Epithelial cell of proximal tubule (primary cell): ENCODE results near the gene FHOD3. TPM values are rescaled to one million over a fixed set of nuclear protein-coding genes. Genes with fewer than 3 reads are reported as not detected.

ENCODE experiments used
- DNase-seq: peaks from one replicate; pipeline ENCODE4 v3.0.0-alpha.2; 2011; ENCODE audit warnings: low read depth
- H3K4me3 ChIP-seq: 2 replicates; pipeline ENCODE4 v1.5.1; 2011; ENCODE audit warnings: low read depth, mild to moderate bottlenecking, low read length
- total RNA-seq: library from RNA; depleted of rRNA; stranded (reverse); fragments of >200 nt; gene quantifications from 2 replicates; pipeline ENCODE4 v1.2.3, GENCODE V29; 2015
- TF ChIP-seq, protein P1 (sequence below): conservative IDR thresholded peaks from 2 replicates; pipeline ENCODE4 v1.5.1; 2012; ENCODE audit warnings: low read depth, mild to moderate bottlenecking, low read length

FHOD3 gene
- total RNA-seq, 1 donor from 2014 or later = 27.3 TPM

DNA sequence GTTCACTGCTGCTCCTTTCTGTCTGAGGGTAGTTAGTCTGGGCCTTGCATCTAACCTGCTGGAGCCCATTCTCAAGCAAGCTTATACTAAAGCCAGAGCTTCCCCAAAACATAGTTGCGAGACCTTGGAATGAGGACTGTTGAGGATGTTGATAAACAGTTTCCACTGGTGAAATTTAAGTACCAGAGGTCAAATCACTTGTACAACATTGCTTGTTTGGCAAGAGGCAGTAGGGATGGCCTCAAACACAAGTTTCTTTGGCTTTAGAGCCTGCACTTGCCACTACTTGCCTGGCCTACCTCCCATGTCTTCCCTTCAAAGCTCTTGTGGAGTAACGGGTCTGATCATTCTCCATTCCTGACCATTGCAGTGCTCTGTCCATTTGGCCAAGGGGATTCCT is 262.7 kb downstream of the FHOD3 start:
- DNase-seq = no peak
- H3K4me3 ChIP-seq = no peak overlapping the region
- TF ChIP-seq, protein P1, sequence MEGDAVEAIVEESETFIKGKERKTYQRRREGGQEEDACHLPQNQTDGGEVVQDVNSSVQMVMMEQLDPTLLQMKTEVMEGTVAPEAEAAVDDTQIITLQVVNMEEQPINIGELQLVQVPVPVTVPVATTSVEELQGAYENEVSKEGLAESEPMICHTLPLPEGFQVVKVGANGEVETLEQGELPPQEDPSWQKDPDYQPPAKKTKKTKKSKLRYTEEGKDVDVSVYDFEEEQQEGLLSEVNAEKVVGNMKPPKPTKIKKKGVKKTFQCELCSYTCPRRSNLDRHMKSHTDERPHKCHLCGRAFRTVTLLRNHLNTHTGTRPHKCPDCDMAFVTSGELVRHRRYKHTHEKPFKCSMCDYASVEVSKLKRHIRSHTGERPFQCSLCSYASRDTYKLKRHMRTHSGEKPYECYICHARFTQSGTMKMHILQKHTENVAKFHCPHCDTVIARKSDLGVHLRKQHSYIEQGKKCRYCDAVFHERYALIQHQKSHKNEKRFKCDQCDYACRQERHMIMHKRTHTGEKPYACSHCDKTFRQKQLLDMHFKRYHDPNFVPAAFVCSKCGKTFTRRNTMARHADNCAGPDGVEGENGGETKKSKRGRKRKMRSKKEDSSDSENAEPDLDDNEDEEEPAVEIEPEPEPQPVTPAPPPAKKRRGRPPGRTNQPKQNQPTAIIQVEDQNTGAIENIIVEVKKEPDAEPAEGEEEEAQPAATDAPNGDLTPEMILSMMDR = no peak

DNA sequence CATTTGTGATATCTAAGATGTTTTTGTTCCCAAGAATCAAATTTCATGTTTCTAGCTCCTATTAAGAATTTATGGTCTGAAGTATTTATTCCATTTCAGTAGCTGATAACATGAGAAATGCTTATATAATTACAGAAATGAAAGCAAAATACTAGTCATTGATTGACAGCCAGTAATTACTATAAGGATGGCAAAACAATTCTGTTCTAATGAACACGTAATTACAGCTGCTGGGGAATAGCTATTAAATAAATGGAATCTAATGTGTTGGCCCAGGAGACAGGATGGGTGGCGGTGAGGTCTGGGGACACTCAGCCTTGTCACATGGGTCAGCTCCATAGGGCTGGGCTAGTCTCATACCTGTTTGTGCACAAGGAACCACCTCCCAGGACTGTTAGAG is 263.5 kb downstream of the FHOD3 start:
- TF ChIP-seq, protein P1 = no peak
- no peak for DNase-seq
- no peak overlapping the region for H3K4me3 ChIP-seq

DNA sequence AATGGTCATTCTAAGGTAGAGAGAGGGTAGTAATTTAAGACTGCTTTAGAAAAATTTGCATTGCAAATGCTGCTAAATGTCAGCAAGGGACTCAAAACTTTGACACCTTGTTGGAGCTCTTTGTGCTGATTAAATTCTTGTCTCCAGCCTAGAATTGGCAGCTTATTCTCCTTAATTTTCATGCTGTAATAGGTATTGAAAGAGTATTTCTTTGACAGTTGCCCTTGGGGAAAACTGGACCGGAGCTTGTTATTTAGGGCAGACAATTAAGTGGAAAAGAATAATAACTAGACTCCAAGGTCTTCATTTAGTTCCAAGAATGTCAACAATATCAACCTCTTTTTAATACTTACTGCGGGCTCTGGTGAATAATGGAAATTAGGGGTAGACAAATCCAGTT is 267.3 kb downstream of the FHOD3 start:
- H3K4me3 ChIP-seq = no peak overlapping the region
- DNase-seq = no peak
- TF ChIP-seq, protein P1 = no peak

DNA sequence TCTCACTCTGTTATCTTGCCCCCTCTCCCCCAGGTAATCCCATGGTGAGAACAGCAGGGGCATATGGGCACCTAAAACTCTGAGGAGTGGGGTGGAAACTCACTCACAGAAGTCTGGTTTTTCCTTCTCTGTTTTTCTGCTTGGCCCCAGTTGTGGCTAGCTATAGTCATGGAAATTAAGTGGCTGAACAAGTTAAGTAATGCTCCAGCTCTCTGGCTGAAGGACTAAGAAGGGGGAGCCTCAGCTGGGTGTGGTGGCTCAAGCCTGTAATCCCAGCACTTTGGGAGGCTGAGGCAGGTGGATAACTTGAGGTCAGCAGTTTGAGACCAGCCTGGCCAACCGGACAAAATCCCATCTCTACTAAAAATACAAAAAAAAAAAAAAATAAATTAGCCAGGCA is 270.3 kb downstream of the FHOD3 start:
- no peak overlapping the region for H3K4me3 ChIP-seq
- no peak for DNase-seq
- TF ChIP-seq, protein P1 = no peak

DNA sequence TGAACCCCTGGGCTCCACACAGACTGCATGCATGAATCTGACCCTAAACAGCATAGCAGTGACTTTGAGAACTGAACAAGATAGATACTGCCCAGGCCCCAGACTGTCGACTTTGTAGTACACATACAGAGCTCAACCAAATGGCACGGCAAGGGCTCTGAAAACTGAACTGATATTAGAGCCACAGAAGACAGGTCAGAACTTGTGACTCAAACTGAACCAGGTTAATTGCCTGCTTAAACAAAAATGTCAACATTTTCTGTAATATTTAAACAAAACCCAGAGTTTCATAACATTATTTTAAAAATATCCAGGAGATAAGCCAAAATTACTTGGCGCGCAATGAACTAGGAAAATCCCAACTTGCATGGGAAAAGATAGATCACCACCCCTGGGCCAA is 271.0 kb downstream of the FHOD3 start:
- TF ChIP-seq, protein P1 = no peak
- H3K4me3 ChIP-seq = no peak overlapping the region
- DNase-seq = no peak

DNA sequence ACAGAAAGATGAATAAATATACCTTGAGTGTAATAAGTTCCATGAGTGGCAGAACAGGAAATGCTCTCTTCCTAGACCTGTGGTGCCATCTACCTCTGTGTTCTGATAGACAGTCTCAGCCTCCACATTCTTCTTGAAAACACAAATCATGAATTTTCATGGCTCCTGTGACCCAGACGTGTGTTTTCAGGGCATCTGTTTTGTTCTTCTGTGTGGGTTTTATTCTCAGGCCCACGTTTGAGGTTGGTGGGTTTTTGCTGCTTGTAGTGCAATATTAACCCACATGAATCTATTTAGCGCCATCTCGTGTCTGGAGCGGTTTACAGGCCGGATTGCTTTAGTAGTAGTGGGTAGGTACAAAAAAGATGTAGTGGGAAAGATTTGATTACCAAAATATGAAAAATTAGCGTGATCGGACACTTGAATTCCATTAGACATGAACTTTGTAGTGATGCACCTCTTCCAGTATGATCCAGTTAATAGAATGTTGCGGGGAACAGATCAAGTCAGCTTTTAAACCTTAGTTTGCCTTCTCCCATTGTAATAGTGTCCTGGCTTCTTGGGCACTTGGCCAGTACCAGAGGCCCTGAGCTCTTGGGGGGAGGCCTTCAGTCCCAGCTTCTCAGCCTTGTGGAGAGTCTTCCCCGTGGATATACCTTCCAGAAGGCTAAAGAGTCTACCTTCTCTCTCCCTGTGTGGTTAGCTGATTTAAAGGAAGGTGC is 274.8 kb downstream of the FHOD3 start:
- H3K4me3 ChIP-seq = no peak overlapping the region
- no peak for DNase-seq
- TF ChIP-seq, protein P1 = peak; percentile 82

DNA sequence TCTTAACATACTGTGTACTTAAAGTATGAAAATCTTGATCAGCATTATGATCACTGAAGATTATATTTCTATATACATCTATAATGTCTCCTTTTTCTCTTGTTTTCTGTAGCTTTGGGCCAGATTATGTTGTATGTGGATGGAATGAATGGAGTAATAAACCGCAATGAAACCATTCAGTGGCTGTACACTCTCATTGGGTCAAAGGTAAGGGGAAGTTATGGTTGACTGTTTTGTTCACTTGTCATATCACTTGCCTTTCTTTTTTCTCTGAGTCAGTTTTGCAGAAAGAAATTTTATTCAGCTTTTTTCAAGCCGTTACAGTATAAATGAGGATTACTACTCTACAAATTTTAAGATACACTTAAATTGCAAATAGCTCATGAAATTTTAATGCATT is 278.8 kb downstream of the FHOD3 start:
- TF ChIP-seq, protein P1 = no peak
- no peak overlapping the region for H3K4me3 ChIP-seq
- DNase-seq = no peak
